HEK293T (cell line): ENCODE data around the gene APOBEC3F.

Experiments
- CTCF ChIA-PET: fragments of 350-600 bp; formaldehyde crosslinking; extraction: SDS; loops from one replicate; lab custom pipeline; 2021; ENCODE audit warnings: antibody characterized with exemption, inconsistent platforms; lab: Yijun Ruan, JAX
- POLR2A ChIA-PET: fragments of 350-600 bp; formaldehyde crosslinking; extraction: SDS; loops from one replicate; lab custom pipeline; 2020; ENCODE audit warnings: antibody characterized with exemption, inconsistent platforms; lab: Yijun Ruan, JAX
- DNase-seq: peaks from one replicate; pipeline ENCODE4 v3.0.0; 2012; ENCODE audit warnings: mixed read lengths; ENCODE audit errors: extremely low spot score
- ARNT ChIP-seq: fragments of 450-650 bp; IDR thresholded peaks from 2 replicates; pipeline ENCODE4 v1.6.1; 2017; ENCODE audit warnings: mild to moderate bottlenecking
- BHLHE40 ChIP-seq: fragments of 450-650 bp; IDR thresholded peaks from 2 replicates; pipeline ENCODE4 v1.6.1; 2016; ENCODE audit warnings: mild to moderate bottlenecking, moderate library complexity, borderline replicate concordance
- CTBP1 ChIP-seq: fragments of 450-650 bp; IDR thresholded peaks from 2 replicates; pipeline ENCODE4 v1.6.1; 2016; ENCODE audit warnings: borderline replicate concordance
- ELF4 ChIP-seq: fragments of 450-650 bp; IDR thresholded peaks from 2 replicates; pipeline ENCODE4 v1.6.1; 2017; ENCODE audit warnings: antibody characterized with exemption
- FOXA1 ChIP-seq: fragments of 450-650 bp; IDR thresholded peaks from 2 replicates; pipeline ENCODE4 v1.6.1; 2016; ENCODE audit warnings: mild to moderate bottlenecking
- FOXK2 ChIP-seq: fragments of 450-650 bp; IDR thresholded peaks from 2 replicates; pipeline ENCODE4 v1.6.1; 2016; ENCODE audit warnings: mild to moderate bottlenecking
- FOXM1 ChIP-seq: fragments of 450-650 bp; IDR thresholded peaks from 2 replicates; pipeline ENCODE4 v1.6.1; 2017; ENCODE audit warnings: mild to moderate bottlenecking, borderline replicate concordance
- HDGF ChIP-seq: fragments of 450-650 bp; IDR thresholded peaks from 2 replicates; pipeline ENCODE4 v1.6.1; 2017; ENCODE audit warnings: antibody characterized with exemption, borderline replicate concordance
- L3MBTL2 ChIP-seq: fragments of 450-650 bp; conservative IDR thresholded peaks from 2 replicates; pipeline ENCODE4 v1.6.1; 2016; ENCODE audit warnings: mild to moderate bottlenecking
- LEF1 ChIP-seq: fragments of 450-650 bp; IDR thresholded peaks from 2 replicates; pipeline ENCODE4 v1.6.1; 2017; ENCODE audit warnings: mild to moderate bottlenecking, borderline replicate concordance
- NFRKB ChIP-seq: fragments of 450-650 bp; IDR thresholded peaks from 2 replicates; pipeline ENCODE4 v1.6.1; 2016; ENCODE audit warnings: mild to moderate bottlenecking, moderate library complexity
- PKNOX1 ChIP-seq: fragments of 450-650 bp; IDR thresholded peaks from 2 replicates; pipeline ENCODE4 v1.6.1; 2016
- SP1 ChIP-seq: fragments of 450-650 bp; IDR thresholded peaks from 2 replicates; pipeline ENCODE4 v1.6.1; 2017
- SUZ12 ChIP-seq: fragments of 450-650 bp; IDR thresholded peaks from 2 replicates; pipeline ENCODE4 v1.6.1; 2016; ENCODE audit warnings: mild to moderate bottlenecking
- TARDBP ChIP-seq: fragments of 450-650 bp; IDR thresholded peaks from 2 replicates; pipeline ENCODE4 v1.6.1; 2016
- ZNF384 ChIP-seq: fragments of 450-650 bp; IDR thresholded peaks from 2 replicates; pipeline ENCODE4 v1.6.1; 2016

Gene APOBEC3F

GRCh38 chr22:39021552-39022250, 19.0 kb upstream of the APOBEC3F start:
- no peak for DNase-seq
- no peak for TF ChIP-seq NFRKB
- TF ChIP-seq TARDBP, result no peak
- TF ChIP-seq ZNF384, result no peak
- ChIA-PET CTCF (interaction anchor here (0.7 kb wide), 1 partner anchor 294 kb away, joined by 3 read pairs; no protein-coding TSS in a partner anchor), POLR2A (no interaction called here)

GRCh38 chr22:39024519-39025308, 15.9 kb upstream of the APOBEC3F start:
- ChIA-PET CTCF (no interaction called here), POLR2A (no interaction called here)
- TF ChIP-seq PKNOX1, result no peak
- TF ChIP-seq ELF4, result no peak
- TF ChIP-seq FOXA1, result no peak
- TF ChIP-seq L3MBTL2, result no peak
- no peak for TF ChIP-seq NFRKB
- no peak for TF ChIP-seq BHLHE40
- TF ChIP-seq CTBP1, result no peak
- no peak for DNase-seq

- no peak for DNase-seq
- TF ChIP-seq ZNF384, result no peak
- TF ChIP-seq LEF1, result no peak
- no peak for TF ChIP-seq HDGF
- no peak for TF ChIP-seq SP1
- TF ChIP-seq PKNOX1, result no peak
- no peak for TF ChIP-seq L3MBTL2
- no peak for TF ChIP-seq BHLHE40
- TF ChIP-seq TARDBP, result no peak
- TF ChIP-seq FOXA1, result no peak
- TF ChIP-seq SUZ12, result no peak
- no peak for TF ChIP-seq ARNT
- POLR2A ChIA-PET, result no interaction called here
- CTCF ChIA-PET, result no interaction called here
These were observed 14.0 kb upstream of the APOBEC3F start for GRCh38 chr22:39026509-39027150.

GRCh38 chr22:39027717-39028116, 12.9 kb upstream of the APOBEC3F start:
- CTCF ChIA-PET, result no interaction called here
- TF ChIP-seq PKNOX1 (no peak), FOXA1 (no peak), ELF4 (no peak), SP1 (no peak), LEF1 (no peak), BHLHE40 (no peak), TARDBP (no peak)
- no peak for DNase-seq
- POLR2A ChIA-PET, result no interaction called here

GRCh38 chr22:39028281-39028680, 12.4 kb upstream of the APOBEC3F start:
- no peak for DNase-seq
- CTCF ChIA-PET, result no interaction called here

GRCh38 chr22:39029227-39029626, 11.4 kb upstream of the APOBEC3F start:
- DNase-seq, result no peak
- no peak for TF ChIP-seq ARNT
- TF ChIP-seq ELF4, result no peak
- TF ChIP-seq FOXK2, result no peak
- no peak for TF ChIP-seq FOXA1
- TF ChIP-seq L3MBTL2, result no peak
- TF ChIP-seq HDGF, result no peak
- no peak for TF ChIP-seq ZNF384
- TF ChIP-seq CTBP1, result no peak
- TF ChIP-seq PKNOX1, result no peak
- TF ChIP-seq TARDBP, result no peak
- TF ChIP-seq FOXM1, result no peak
- TF ChIP-seq BHLHE40, result no peak
- TF ChIP-seq SP1, result no peak
- POLR2A ChIA-PET, result interaction anchor here (1.1 kb wide), 1 partner anchor 59 kb away, joined by 3 read pairs; no protein-coding TSS in a partner anchor
- CTCF ChIA-PET, result no interaction called here

More at GRCh38 chr22:39028281-39028680, 12.4 kb upstream of the APOBEC3F start:
- TF ChIP-seq CTBP1, result no peak
- TF ChIP-seq FOXA1, result no peak
- no peak for TF ChIP-seq BHLHE40
- TF ChIP-seq ARNT, result no peak
- no peak for TF ChIP-seq FOXM1
- TF ChIP-seq LEF1, result no peak
- TF ChIP-seq HDGF, result no peak
- POLR2A ChIA-PET, result interaction anchor here (1.1 kb wide), 1 partner anchor 60 kb away, joined by 3 read pairs; no protein-coding TSS in a partner anchor
